ENCODE data around the gene RIN3. TPM values are rescaled to one million over a fixed set of nuclear protein-coding genes. Genes with fewer than 3 reads are reported as not detected.

RIN3 gene
- total RNA-seq, 4 donors from 2014 or later: 3.0 to 8.7 (median 7.5) TPM

DNA sequence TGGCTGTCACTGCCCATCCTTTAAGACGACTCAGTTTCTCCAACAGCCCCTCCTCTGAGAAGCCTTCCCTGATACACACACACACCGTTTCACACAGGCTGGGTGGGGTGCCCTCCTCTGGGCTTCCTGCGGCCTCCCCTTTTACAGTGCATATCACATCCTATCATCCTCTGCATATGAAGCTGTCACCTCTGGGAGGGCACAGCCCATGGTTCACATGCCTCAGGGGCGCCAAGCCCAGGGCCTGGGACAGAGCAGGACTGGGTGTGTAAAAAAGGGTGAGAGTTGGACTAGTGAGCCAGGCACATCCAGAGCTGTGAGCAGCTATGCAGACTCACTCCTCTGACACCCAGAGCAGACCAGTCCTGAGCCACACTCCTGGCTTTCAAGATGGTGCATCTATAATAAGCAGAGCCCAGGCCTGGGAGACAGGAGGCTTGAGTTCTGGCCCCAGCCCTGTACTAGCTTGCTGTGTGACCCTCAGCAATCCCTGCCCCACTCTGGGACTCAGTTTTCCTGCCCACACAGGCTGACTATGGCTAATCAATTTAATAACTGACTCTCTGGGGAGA lies 172.3 kb downstream of the RIN3 start:
- DNase-seq (ENCODE audit: low spot score in 2 of 2): no peak
- no peak overlapping the region for H3K4me3 ChIP-seq (ENCODE audit: low read depth, poor library complexity, severe bottlenecking)
- intact Hi-C loops (cut with DNase I; ENCODE audit: low total_unique reads): loop anchor here (10.0 kb wide), 1 partner anchor 99 kb away; no protein-coding TSS in a partner anchor
- 90 to 93% methylated on average over 4 of the region's 4 CpGs for WGBS, 2 donors
- no peak for TF ChIP-seq POLR2A (IDR thresholded peaks at IDR 0.05)
- no peak for TF ChIP-seq CTCF (IDR thresholded peaks at IDR 0.05)

- DNase-seq (ENCODE audit: low spot score in 2 of 2): no peak
- 76 to 78% methylated on average over 9 of the region's 9 CpGs for WGBS, 2 donors
- no peak for TF ChIP-seq POLR2A (IDR thresholded peaks at IDR 0.05)
- TF ChIP-seq CTCF (IDR thresholded peaks at IDR 0.05): no peak
- intact Hi-C loops (cut with DNase I; ENCODE audit: low total_unique reads): loop anchor here (10.0 kb wide), 1 partner anchor 98 kb away; no protein-coding TSS in a partner anchor
- no peak overlapping the region for H3K4me3 ChIP-seq (ENCODE audit: low read depth, poor library complexity, severe bottlenecking)
Measured at GRCh38 chr14:92686411-92686899, 172.9 kb downstream of the RIN3 start.

DNA sequence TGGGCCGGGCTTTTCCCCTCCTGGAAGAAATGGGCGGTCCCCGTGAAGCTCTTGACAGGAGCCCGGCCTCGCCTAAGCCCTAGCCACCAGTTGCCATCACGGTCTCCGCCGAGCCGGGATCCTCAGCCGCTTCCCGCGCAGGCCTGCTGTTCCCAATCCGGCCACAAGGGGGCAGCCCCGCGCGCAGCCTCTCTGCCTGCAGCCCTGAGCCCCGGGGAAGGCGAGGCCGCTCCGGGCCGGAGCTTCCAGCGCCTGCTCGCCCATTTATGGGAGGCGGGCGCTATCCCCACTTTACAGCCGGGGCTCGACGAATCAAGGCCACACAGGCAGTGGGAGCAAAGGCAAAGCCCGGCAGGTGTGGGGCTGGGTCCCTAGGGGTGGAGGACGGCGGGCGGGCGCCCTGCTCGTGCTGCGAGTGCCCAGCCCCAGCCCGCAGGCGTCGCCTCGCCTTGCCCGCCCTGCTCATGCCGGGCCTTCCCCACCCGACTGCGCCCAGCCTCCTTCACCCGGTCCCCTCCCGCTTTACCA lies 173.4 kb downstream of the RIN3 start:
- peak; percentile 54 to 96 for DNase-seq (ENCODE audit: low spot score in 2 of 2)

DNA sequence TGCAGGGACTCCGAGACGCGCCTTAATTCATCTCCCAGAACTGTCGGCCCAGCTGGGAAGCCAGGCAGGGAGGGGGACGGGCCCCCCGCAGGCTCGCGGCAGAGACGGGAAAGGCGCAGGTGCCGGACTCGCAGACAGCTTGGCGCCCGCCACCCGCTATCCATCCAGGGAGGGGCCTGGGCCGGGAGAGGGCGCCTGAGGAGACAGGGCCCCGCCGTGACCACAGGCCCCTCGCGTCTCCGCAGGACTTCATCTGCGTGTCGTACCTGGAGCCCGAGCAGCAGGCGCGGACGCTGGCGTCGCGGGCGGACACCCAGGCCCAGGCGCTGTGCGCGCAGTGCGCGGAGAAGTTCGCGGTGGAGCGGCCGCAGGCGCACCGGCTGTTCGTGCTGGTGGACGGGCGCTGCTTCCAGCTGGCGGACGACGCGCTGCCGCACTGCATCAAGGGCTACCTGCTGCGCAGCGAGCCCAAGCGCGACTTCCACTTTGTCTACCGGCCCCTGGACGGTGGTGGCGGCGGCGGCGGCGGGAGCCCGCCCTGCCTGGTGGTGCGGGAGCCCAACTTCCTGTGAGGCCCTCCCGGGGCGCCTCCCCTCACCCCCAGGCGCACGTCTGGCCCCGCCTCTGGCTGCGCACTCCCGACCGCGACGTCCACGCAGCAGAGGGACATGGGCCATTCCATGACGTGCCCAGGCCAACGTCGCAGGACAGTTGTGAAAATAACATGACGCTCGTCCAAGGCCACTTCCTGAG lies 174.3 kb downstream of the RIN3 start:
- 48 to 65% methylated on average over 58 to 77 of the region's 80 CpGs for WGBS, 2 donors
- TF ChIP-seq POLR2A (IDR thresholded peaks at IDR 0.05) (no peak), CTCF (IDR thresholded peaks at IDR 0.05) (no peak)
- no peak overlapping the region for H3K4me3 ChIP-seq (ENCODE audit: low read depth, poor library complexity, severe bottlenecking)
- DNase-seq (ENCODE audit: low spot score in 2 of 2): no peak
- intact Hi-C loops (cut with DNase I; ENCODE audit: low total_unique reads): loop anchor here (10.0 kb wide), 1 partner anchor 97 kb away; no protein-coding TSS in a partner anchor

More for the DNA sequence above, 173.4 kb downstream of the RIN3 start:
- intact Hi-C loops (cut with DNase I; ENCODE audit: low total_unique reads): loop anchor here (10.0 kb wide), 1 partner anchor 98 kb away; no protein-coding TSS in a partner anchor
- 33 to 41% methylated on average over 20 to 25 of the region's 45 CpGs for WGBS, 2 donors
- TF ChIP-seq POLR2A (IDR thresholded peaks at IDR 0.05) (no peak), CTCF (IDR thresholded peaks at IDR 0.05) (peak in 2 of 3 donors; percentile 38 to 78)
- no peak overlapping the region for H3K4me3 ChIP-seq (ENCODE audit: low read depth, poor library complexity, severe bottlenecking)

GRCh38 chr14:92688434-92689375 lies 175.1 kb downstream of the RIN3 start:
- TF ChIP-seq CTCF (IDR thresholded peaks at IDR 0.05): no peak
- TF ChIP-seq POLR2A (IDR thresholded peaks at IDR 0.05): no peak
- no peak for DNase-seq (ENCODE audit: low spot score in 2 of 2)
- intact Hi-C loops (cut with DNase I; ENCODE audit: low total_unique reads): loop anchor here (10.0 kb wide), 1 partner anchor 96 kb away; no protein-coding TSS in a partner anchor
- no peak overlapping the region for H3K4me3 ChIP-seq (ENCODE audit: low read depth, poor library complexity, severe bottlenecking)
- 88% methylated on average over 27 to 30 of the region's 30 CpGs for WGBS, 2 donors
